GM18870 (cell line): Measurements from ENCODE around the gene HSPG2.

Experiments
- ATAC-seq: cut with Tn5 transposase; IDR thresholded peaks from one replicate; pipeline ENCODE4 v1.9.1; 2021; ENCODE audit warnings: moderate library complexity; ENCODE audit not compliant: unreplicated experiment

Gene HSPG2

DNA sequence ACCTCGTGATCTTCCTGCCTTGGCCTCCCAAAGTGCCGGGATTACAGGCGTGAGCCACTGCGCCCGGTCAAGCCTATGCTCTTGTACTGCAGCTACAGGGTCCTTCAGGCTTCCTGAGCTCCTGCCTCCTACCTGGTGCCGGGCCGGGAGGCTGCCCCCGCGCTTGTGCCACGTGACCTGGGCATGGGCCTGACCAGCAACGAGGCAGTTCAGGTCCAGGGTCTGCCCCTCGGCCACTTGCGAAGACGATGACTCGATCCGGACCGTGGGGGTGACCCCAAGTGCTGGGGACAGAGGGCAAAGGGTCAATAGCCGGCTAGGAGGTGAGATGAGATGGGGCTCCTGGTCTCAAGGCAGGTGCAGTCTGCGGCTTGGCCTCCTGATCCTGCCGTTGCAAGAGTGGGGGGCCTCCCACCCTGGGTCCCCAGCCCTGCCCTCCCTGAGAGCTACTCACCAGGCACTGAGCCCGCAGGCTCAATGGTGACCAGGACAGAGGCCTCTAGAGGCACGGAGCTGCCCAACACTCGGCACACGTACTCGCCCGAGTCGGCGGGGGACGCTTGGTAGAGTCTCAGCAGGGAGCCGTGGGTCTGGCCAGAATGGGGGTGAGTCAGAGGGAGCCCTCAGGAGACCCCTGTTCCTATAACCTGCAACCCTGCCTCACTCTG, 87.1 kb downstream of the HSPG2 start:
- no peak for ATAC-seq

DNA sequence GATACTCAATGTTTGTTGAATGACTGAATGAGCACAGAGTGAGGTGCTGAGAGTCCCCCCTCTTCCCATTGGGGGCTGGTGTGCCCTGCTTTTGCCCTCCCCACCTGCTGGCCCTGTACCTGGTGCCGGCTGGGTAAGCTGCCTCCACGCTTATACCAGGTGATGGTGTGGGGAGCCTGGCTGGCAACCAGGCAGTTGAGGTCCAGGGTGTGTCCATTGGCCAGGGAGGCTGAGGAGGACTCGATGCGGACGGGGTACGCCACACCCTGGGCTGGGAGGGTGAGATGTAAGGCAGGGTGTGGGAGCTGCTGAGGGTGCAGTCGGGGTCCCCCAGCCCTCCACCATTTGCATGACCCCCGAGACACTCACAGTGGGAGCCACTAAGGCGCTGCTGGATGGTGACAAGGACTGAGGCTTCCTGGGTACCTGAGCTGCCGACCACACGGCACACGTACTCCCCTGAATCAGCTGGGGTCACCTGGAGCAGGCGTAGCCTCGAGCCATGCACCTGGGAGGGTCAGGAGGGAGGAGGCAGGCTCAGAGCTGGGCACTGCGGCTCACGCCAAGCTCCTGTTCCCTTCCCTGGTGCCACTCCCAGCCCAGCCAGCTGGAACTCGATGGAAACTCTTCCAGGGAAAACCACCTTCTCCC, 88.5 kb downstream of the HSPG2 start:
- no peak for ATAC-seq

DNA sequence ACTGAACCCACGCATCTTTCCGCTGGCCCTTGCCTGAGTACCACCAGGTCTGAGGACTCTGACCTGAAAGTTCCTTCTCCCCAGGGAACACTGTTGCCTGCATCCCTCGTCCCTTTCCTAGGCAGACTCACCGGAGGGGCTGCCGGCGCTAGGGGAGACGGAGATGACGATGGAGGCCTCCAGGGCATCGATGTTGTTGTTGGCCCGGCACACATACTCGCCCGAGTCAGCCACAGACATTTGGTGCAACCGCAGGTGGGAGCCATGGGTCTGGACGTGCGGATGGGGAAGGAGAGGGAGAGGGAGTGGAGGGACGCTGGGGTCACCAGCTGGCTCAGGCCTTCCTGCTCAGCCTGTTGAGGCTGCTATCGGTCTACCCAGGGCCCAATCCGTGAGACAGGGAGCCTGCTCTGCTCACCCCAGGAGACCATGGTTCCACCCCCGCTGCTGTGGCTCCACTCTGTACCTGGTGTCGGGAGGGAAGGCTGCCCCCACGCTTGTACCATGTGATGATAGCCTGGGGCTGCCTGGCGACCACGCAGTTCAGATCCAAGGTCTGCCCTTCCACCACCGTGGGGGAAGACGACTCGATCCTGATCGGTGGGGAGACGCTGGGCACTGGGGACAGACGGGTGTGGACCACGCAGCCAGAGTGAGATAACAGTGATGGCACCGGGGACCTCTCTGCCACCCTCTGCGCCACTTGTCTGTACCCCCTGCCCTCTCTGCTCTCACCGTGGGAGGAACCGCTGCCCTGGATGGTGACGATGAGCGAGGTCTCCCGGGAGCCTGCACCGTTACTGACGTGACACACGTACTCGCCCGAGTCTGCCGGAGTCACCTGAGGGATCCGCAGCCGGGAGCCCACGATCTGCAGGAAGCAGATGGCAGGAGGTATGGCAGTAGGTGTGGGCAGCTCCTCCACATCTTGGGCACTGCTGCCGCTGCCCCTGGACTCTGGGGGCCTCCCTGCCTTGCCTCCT, 89.6 kb downstream of the HSPG2 start:
- ATAC-seq = no peak

DNA sequence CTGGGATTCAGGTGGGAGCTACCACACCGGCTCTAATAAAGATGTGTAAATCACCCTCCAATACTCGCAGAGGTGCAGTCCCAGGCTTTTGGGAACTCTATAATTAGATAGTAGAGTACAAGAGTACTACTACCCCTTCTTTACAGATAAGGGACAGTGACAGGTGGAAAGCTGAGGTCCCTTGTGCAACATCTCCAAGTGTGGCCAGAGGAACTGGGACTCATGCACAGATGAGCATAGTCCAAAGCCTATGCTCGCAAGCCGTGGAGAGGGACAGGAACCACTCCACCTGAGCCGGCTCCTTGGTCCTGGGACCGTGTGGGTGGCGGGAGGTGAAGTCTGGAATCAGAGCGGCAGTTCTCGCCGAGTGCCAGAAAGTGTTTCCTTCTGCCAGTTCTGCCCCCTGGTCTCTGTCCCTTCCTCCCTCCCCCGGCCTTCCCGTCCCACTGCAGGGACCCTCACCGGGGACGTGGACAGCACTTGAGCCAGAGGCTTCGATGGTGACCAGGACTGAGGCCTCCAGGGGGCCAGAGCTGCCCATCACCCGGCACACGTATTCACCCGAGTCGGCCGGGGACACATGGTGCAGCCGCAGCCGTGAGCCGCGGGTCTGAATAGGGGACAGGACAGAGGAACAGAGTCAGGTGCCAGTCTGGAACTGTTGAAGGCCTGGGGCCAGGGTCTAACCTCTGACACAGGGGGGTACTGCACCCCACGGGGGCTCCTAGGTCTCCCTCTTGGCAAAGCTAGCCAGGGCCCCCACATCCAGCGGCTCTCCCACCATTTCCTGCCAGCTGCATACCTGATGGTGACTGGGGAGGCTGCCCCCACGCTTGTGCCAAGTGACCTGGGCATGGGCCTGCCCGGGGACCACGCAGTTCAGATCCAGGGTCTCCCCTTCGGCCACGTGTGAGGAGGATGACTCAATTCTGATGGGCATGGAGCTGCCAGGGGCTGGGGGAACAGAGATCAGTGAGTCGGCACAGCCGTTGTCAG, 91.2 kb downstream of the HSPG2 start:
- no peak for ATAC-seq

DNA sequence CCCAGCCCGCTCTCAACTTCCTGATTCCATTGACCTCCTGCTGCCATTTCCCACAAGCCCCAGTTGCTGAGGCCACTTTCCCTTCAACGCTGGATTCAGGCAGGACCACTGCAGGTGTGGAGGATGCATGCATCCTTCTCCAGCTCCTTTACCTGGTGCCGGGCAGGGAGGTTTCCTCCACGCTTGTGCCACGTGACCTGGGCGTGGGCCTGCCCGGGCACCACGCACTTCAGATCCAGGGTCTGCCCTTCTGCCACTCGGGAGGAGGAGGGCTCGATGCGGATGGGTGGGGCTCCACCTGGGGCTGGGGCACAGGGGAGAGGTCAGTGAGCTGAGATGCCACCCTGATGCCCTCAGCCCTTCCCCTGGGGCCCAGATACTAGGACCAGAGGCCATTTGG, 93.1 kb downstream of the HSPG2 start:
- no peak for ATAC-seq

DNA sequence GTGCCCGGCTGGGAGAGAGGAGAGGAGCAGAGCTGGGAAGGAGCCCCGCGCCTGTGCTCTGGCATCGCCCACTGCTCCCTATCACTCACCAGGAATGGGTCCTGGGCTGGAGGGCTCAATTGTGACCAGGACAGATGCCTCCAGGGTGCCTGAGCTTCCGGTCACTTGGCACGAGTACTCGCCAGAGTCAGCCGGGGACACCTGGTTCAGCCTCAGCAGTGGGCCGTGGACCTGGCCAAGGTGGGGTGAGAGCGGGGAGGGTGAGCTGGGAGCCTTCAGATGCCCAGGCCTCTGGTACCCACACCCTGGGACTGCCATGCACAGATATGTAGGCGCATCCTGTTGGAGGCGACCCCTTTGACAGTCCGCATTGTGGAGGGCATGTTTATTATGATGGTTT, 93.9 kb downstream of the HSPG2 start:
- ATAC-seq = no peak

DNA sequence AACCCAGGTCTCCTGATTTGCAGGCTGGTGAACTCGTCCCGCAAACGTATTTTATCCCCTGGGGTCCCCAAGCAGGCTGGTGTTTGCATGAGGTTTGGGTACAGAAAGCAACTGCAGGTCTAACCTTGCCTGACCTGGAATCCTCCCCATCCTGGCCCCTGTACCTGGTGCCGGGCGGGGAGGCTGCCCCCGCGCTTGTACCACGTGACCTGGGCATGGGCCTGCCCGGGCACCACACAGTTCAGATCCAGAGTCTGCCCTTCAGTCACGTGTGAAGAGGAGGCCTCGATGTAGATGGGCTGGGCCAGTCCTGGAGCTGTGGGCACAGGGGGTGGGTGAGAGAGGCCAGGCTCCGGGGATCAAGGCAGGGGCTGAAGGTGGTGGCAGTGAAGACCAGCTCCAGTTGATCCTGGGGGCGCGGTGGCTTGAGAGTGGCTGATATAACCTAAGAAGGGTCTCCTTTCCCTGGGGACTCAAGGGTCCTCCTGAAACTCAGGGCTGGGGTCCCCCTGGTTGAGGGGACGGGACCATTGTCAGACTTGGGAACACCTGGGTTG, 94.4 kb downstream of the HSPG2 start:
- ATAC-seq = no peak

DNA sequence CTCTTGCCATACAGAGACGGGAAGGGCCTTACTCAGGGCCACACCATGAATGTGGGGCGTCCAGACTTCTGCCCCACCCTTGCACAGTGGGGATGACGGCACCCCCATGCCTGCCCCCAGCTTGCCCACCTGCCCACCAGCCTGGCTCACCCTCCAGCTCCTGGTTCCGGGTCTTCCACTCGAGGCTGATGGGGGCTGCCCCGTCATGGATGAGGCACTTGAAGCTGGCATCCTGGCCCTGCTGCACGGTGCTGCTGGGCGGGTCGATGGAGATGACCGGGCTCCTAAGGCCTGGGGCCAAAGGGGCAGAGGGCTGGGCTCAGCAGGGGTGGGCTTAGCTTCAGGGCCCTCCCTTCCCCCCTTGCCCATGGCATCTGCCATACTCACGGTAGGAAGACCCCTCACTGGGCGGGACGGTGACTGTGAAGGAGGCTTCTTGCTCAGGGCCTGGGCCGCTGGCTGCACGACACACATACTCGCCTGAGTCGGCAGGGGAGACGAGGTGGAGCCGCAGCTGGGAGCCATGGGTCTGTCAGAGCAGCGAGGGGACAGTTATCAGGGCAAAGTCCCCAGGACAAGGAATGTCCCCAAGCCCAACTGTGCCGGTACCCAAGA, 95.2 kb downstream of the HSPG2 start:
- ATAC-seq = no peak

DNA sequence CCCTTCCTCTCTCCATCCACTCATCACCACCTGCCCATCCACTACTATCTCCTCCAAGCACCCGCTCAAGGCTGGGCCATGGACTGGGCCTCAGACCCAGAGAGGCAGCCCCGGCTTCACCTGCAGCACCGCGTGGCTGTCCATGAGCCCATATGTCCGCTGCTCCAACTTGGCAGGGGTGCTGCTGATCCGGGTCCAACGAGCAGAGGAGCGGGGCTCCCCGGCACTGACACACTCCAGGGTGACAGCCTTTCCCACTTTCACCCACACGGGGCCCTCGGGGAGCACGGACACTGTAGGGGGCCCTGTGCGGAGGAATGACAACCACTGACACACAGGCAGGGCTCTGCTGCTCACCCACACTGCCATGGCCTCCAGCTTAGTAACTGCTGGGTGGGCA, 96.1 kb downstream of the HSPG2 start:
- no peak for ATAC-seq

DNA sequence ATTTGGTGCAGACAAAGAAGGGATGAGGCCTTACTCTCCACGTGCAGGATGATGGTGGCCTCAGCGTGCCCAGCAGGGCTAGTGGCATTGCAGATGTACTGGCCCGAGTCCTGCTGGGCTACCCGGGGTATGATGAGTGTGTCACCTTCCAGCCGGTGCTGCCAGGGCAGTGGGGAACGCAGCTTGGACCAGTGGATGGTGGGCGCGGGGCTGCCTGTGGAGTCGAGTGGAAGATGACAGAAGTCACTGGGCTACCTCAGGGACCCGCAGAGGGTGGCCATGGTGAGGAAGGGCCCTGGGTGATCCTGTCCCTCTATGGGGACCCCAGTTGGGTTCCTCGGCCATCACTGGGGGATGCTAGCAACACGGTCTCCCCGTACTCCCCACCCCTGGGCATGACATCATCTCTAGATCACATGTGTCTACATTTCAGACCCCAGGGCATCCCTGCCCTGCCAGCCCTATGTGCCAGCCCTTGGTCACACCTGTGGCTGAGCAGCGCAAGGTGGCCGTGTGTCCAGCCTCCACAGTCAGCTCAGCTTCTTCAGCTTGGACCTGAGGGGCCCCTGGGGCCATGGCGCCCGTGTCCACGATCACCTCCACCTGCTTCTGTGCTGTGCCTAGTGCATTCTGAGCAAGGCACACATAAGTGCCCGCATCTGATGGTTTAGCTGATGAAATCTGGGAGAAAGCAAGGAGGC, 97.6 kb downstream of the HSPG2 start:
- no peak for ATAC-seq

DNA sequence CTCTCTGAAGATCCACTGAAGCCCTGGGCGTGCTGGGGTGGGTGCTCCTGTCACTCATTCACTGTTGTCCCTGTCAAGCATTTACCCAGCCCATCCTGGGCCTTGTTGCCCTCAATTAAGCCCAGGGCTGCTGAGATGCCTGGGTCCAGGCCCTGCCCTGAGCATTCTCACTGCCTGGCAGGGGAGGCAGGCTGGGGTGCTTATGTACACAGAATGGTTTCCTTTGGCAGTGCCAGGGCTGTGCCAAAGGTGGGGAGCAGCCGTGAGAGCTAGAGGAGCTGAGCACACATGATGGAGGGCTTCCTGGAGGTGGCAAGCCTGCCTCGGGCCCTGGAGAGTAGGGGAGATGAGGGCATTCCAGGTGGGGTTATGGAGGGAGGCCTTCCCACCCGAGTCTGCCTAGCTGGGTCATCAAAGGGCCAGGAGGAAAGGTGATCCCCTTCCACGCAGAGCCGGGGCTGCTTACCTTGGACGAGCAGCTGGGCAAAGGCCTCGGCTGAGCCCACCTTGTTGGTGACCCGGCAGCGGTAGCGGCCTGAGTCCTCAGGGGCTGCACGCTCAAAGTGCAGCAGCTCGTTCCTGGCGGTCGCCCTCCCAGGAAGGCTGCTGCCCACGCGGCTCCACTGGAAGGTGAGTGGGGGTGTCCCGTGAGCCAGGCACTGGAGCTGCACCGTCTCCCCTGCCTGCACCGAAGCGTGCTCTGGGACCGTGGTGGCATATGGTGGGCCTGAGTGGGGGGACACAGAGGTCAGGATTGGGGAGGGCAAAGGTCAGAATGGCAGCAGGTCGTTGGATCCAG, 98.6 kb downstream of the HSPG2 start:
- no peak for ATAC-seq

DNA sequence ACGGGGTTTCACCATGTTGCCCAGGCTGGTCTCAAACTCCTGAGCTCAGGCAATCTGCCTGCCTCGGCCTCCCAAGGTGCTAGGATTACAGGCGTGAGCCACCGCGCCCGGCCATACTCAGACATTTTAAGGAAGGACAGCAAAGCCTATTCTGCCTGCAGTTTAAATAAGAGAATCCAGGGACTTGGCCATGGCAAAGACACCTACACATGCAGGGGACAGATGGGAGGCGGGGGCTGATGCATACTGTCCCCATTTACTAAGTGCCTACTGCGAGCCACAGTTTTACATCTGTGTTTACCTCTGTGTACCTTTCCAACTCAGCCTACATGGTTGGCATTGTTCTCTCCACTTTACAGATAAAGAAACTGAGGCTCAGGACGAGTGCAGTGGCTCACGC, 99.6 kb downstream of the HSPG2 start:
- no peak for ATAC-seq

DNA sequence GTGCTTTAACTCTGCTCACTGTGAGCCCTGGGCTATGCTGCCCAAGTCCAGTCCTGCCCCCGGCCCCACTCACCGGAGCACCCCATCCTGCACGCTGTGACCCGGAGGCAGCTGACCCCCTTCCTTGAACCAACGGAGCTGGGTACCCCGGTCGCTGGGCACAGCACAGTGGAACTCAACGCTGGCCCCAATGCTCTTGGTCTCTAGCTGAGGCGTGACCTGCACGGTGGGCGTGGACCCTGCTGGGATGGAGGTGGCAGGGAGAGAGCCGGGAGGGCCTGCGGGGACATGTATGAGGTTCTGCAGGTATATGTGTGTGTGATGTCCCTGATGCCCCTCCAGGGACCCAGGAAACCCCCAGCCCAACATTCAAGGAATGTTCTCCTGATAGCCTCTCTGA, 100.4 kb downstream of the HSPG2 start:
- ATAC-seq = no peak

DNA sequence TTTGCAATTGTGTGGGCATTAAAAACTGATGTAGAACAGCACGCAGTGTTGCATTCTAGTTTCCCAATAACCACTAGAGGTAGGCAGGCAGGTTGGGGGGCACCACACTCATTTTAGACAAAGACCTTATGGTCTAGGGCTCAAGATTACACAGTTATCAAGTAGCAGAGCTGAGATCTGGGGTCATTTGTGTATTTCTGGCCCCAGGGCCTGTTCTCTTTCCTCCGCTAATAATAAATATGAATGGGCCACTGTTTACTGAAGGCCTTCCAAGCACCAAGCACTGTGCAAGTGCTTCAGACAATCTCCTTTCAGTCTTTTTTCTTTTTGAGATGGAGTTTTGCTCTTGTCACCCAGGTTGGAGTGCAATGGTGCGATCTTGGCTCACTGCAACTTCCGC, 101.1 kb downstream of the HSPG2 start:
- no peak for ATAC-seq

DNA sequence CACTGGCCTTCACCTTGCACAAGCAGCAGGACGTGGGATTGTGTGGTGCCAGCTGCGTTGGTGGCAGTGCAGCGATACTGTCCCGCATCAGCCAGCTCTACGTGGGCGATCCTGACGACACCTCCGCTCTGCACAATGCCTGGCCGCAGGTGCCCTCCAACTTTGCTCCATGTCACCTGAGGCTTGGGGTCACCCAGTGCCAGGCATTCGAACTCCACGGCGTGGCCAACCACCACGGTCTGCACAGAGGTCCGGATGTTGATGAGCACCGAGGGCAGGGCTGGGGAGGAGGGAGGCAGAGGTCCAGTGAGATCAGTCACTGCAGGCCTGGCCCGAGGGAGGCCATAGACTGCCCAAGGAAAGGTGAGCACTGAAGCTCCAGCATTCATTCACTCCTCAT, 102.4 kb downstream of the HSPG2 start:
- ATAC-seq = no peak

DNA sequence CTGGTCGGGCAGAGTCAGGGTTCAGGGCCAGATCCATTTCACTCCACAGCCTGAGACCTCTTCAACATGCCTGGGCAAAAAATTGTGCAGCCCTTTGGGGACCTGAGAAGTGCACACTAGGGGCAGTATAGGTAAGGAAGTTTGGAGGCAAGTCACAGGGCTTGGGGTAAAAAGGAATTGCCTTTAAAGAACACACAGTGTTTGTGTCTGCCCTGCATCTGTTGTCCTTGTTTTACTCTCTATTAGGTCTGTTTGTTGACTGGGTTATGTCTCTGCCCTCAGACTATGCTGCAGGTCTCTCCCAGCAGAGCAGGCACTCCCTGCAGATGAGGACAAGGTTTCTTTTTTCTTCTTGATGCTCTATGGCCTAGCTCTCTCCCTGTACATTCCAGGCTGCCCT, 103.0 kb downstream of the HSPG2 start:
- no peak for ATAC-seq

DNA sequence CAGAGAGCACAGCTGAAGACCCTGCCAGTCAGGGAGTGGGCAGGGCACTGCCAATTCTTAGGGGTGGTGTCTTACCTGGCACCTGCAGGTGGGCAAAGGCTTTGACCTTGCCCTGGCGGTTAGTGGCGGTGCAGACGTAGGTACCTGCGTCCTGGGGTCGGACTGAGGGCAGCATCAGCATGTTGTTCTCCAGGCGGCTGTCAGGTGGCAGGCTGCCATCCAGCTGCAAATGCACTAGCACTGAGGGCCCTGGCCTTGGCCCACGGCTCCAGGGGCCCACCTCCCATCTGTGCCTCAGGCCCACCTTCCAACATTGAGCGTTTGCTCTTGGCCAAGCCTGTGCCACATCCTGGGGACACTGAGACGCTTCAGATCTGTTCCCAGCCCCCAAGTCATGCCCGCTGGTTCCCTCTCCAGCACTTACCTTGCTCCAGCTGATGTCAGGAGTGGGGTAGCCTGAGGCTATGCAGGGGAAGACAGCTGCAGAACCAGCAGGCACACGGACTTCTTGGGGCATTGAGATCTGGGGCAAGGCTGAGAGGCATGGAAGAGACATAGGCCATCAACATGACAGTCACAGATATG, 103.6 kb downstream of the HSPG2 start:
- no peak for ATAC-seq

DNA sequence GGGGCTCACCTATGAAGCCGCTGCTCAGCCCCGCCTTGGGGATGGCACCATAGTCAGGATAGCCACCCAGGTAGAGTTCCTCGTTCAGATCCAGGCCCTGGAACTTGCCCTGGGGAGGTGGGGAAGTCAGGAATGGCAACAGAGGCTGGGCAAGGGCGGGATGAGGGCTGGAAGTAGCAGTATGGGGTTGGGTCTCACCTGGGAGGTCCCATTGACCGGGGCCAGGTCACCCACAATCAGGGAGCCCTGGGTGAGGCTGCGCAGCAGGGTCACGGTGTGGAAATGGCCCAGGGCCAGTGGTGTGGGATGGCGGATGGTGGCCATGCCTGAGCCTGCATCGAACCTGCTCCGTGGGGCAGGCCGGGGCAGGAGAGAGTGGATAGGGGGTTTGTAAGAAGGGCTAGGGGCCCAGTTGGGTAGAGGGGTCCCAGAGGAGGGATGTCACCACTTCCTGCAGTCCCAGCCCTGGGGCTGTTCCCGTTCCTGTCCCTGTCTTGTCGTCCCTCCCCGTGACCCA, 105.6 kb downstream of the HSPG2 start:
- ATAC-seq = no peak
